GM21390 (cell line): ENCODE results near the gene RSU1.

Source experiments
- ATAC-seq: cut with Tn5 transposase; IDR thresholded peaks from one replicate; pipeline ENCODE4 v1.9.1; 2021; ENCODE audit not compliant: unreplicated experiment

Gene RSU1

GRCh38 chr10:16611037-16611436 lies 206.2 kb downstream of the RSU1 start:
- ATAC-seq = no peak

- ATAC-seq = no peak
These were observed 208.0 kb downstream of the RSU1 start for GRCh38 chr10:16609211-16609610.

GRCh38 chr10:16606923-16607322 lies 210.3 kb downstream of the RSU1 start:
- no peak for ATAC-seq

- ATAC-seq = no peak
These were observed 210.8 kb downstream of the RSU1 start for GRCh38 chr10:16606421-16606820.

- ATAC-seq = no peak
These were observed 213.9 kb downstream of the RSU1 start for GRCh38 chr10:16603308-16603707.

GRCh38 chr10:16602104-16602775 lies 215.0 kb downstream of the RSU1 start:
- no peak for ATAC-seq

GRCh38 chr10:16599662-16600061 lies 217.6 kb downstream of the RSU1 start:
- no peak for ATAC-seq

- ATAC-seq = no peak
These were observed 219.6 kb downstream of the RSU1 start for GRCh38 chr10:16597656-16598055.

GRCh38 chr10:16592378-16592777 lies 224.8 kb downstream of the RSU1 start:
- no peak for ATAC-seq

GRCh38 chr10:16586358-16587138 lies 230.7 kb downstream of the RSU1 start:
- ATAC-seq = peak; percentile 91

GRCh38 chr10:16585103-16585502 lies 232.1 kb downstream of the RSU1 start:
- no peak for ATAC-seq

GRCh38 chr10:16583382-16583781 lies 233.8 kb downstream of the RSU1 start:
- ATAC-seq = no peak

GRCh38 chr10:16581202-16581601 lies 236.0 kb downstream of the RSU1 start:
- ATAC-seq = no peak

- peak; percentile 94 for ATAC-seq
These were observed 246.5 kb downstream of the RSU1 start for GRCh38 chr10:16570731-16571130.

- no peak for ATAC-seq
These were observed 250.9 kb downstream of the RSU1 start for GRCh38 chr10:16566202-16566805.

GRCh38 chr10:16565604-16566003 lies 251.6 kb downstream of the RSU1 start:
- no peak for ATAC-seq

- no peak for ATAC-seq
These were observed 254.3 kb downstream of the RSU1 start for GRCh38 chr10:16562891-16563290.

GRCh38 chr10:16559236-16559773 lies 257.9 kb downstream of the RSU1 start:
- no peak for ATAC-seq

- ATAC-seq = no peak
These were observed 269.3 kb downstream of the RSU1 start for GRCh38 chr10:16547973-16548372.

GRCh38 chr10:16545116-16545736 lies 272.0 kb downstream of the RSU1 start:
- ATAC-seq = no peak

GRCh38 chr10:16544591-16544990 lies 272.6 kb downstream of the RSU1 start:
- no peak for ATAC-seq
